HG03039 (cell line): Measurements from ENCODE around the gene NOX5.

Experiments used
- ATAC-seq: cut with Tn5 transposase; IDR thresholded peaks from one replicate; pipeline ENCODE4 v1.9.1; 2021; ENCODE audit warnings: mild to moderate bottlenecking, moderate library complexity; ENCODE audit not compliant: unreplicated experiment

The NOX5 gene

GRCh38 chr15:69096626-69097025 is 82.1 kb downstream of the NOX5 start:
- ATAC-seq, result no peak

GRCh38 chr15:69098771-69099170 is 84.3 kb downstream of the NOX5 start:
- ATAC-seq, result no peak

- ATAC-seq, result no peak
These were observed 85.4 kb downstream of the NOX5 start for GRCh38 chr15:69099941-69100340.

GRCh38 chr15:69100821-69101220 is 86.3 kb downstream of the NOX5 start:
- ATAC-seq, result no peak

GRCh38 chr15:69104050-69104750 is 89.7 kb downstream of the NOX5 start:
- ATAC-seq, result no peak

GRCh38 chr15:69105451-69105985 is 91.0 kb downstream of the NOX5 start:
- no peak for ATAC-seq

- no peak for ATAC-seq
These were observed 92.6 kb downstream of the NOX5 start for GRCh38 chr15:69107025-69107620.
